NCI-H146 (cell line): ENCODE results near the gene MAP2K2.

Experiments
- DNase-seq: peaks from one replicate; lab custom pipeline; 2025; lab: John Stamatoyannopoulos, UW

MAP2K2 gene

GRCh38 chr19:4060621-4061177 is 63.2 kb downstream of the MAP2K2 start:
- DNase-seq, result no peak

- DNase-seq, result no peak
Observed at GRCh38 chr19:4059891-4060620, 63.9 kb downstream of the MAP2K2 start.

- no peak for DNase-seq
Observed at GRCh38 chr19:4059453-4059871, 64.5 kb downstream of the MAP2K2 start.

- no peak for DNase-seq
Observed at GRCh38 chr19:4058693-4059452, 65.0 kb downstream of the MAP2K2 start.

GRCh38 chr19:4057931-4058692 is 65.8 kb downstream of the MAP2K2 start:
- no peak for DNase-seq

GRCh38 chr19:4055209-4055552 is 68.7 kb downstream of the MAP2K2 start:
- DNase-seq, result no peak

- DNase-seq, result no peak
Observed at GRCh38 chr19:4054441-4055208, 69.3 kb downstream of the MAP2K2 start.

GRCh38 chr19:4053423-4054324 is 70.2 kb downstream of the MAP2K2 start:
- no peak for DNase-seq

- no peak for DNase-seq
Observed at GRCh38 chr19:4052993-4053422, 70.9 kb downstream of the MAP2K2 start.

- DNase-seq, result no peak
Observed at GRCh38 chr19:4052114-4052992, 71.6 kb downstream of the MAP2K2 start.

GRCh38 chr19:4051175-4052101 is 72.5 kb downstream of the MAP2K2 start:
- no peak for DNase-seq

GRCh38 chr19:4049432-4049831 is 74.5 kb downstream of the MAP2K2 start:
- no peak for DNase-seq

GRCh38 chr19:4046946-4047683 is 76.8 kb downstream of the MAP2K2 start:
- no peak for DNase-seq

GRCh38 chr19:4046362-4046691 is 77.6 kb downstream of the MAP2K2 start:
- DNase-seq, result no peak

- no peak for DNase-seq
Observed at GRCh38 chr19:4045597-4046361, 78.1 kb downstream of the MAP2K2 start.

GRCh38 chr19:4044990-4045465 is 78.9 kb downstream of the MAP2K2 start:
- no peak for DNase-seq
